Stimulated activated naive CD8-positive, alpha-beta T cell treated with anti-CD3 and anti-CD28 coated beads, Interleukin-15, Interleukin-2, amounts not matched to agents 100 ng/mL and 50 ng/mL, for 24 hours (primary cell): ENCODE measurements around the gene MUCL3.
A peak's percentile ranks its signal among the peaks of the same experiment; 100 is the strongest.
"Not testable (repeated sequence)": the region's sequence is repeated elsewhere in the genome, so short reads cannot be mapped to it uniquely, and the experiment has no call there.

Experiments
- H3K27ac Mint-ChIP-seq: one replicate; pipeline ENCODE4 v1.8.0; 2021; ENCODE audit warnings: mild to moderate bottlenecking, mixed read lengths
- H3K27me3 Mint-ChIP-seq: one replicate; pipeline ENCODE4 v1.8.0; 2021; ENCODE audit warnings: mixed read lengths
- H3K36me3 Mint-ChIP-seq: one replicate; pipeline ENCODE4 v1.8.0; 2021; ENCODE audit warnings: low read depth, mixed read lengths
- H3K4me1 Mint-ChIP-seq: one replicate; pipeline ENCODE4 v1.8.0; 2021; ENCODE audit warnings: low read depth, mixed read lengths
- H3K4me3 Mint-ChIP-seq: one replicate; pipeline ENCODE4 v1.8.0; 2021; ENCODE audit warnings: mild to moderate bottlenecking, mixed read lengths
- H3K9me3 Mint-ChIP-seq: one replicate; pipeline ENCODE4 v1.8.0; 2021; ENCODE audit warnings: mixed read lengths

MUCL3 gene

DNA sequence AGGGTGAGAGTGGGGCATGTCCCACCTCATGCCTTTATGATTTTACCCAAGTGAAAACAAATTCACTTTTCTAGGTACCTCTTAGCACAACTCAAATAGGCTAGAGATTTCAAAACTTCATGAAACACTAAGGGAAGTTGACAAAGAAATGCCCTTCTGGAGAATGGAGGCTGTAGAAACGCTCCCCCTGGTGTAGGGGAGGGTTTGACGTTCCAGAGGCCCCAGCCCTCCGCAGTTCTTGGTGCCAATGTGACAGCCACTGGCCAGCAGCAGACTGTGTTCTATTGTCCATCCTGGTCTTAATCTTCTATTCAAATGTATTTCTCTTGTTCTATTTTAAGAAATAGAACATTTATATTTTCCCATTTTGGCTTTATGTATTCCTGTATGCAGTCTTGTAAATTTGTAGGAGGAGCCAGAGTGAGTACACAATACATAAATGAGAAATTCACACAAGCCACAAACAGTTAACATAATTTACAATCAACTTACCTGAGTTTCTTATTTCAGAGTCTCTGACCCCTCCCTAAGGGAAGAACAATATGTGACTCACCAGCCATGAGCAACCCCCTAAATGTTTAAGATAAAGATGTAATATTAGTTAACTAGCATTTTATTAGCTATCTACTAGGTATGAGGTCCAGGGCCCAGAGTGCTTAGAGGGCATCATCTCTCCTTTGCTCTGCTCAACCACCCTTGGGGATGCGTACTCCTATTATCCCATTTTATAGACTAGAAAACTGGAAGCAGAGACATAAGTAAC, 33.9 kb downstream of the MUCL3 start:
- H3K27ac Mint-ChIP-seq: no peak overlapping the region
- no peaks in the 10 kb centered on the region for H3K4me1 Mint-ChIP-seq
- no peaks in the 10 kb centered on the region for H3K9me3 Mint-ChIP-seq
- peaks cover 28% of the 10 kb centered on the region for H3K27me3 Mint-ChIP-seq
- H3K4me3 Mint-ChIP-seq: no peak overlapping the region
- H3K36me3 Mint-ChIP-seq: no peaks in the 10 kb centered on the region

DNA sequence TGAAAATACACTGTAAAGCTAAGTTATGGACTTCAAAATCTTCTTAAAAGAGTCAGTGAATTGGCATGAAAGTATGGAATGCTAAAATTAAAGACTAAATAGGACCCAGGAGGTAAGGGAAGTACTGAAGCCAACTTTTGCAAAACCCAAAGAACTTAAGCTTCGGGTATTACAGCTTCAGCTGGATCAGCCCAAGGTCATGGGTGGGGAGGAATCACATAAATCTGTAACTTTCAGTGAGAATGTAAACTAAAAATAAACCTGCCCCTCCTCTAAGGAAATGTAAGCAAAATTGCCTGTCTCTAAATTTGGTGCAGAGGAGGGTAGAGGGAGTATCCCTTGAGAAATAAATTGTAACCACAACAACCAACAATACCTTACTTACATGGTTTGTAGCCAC, 38.4 kb downstream of the MUCL3 start:
- H3K27ac Mint-ChIP-seq: no peak overlapping the region
- no peaks in the 10 kb centered on the region for H3K36me3 Mint-ChIP-seq
- peaks cover 46% of the 10 kb centered on the region for H3K27me3 Mint-ChIP-seq
- no peaks in the 10 kb centered on the region for H3K9me3 Mint-ChIP-seq
- no peak overlapping the region for H3K4me3 Mint-ChIP-seq
- no peaks in the 10 kb centered on the region for H3K4me1 Mint-ChIP-seq

- Mint-ChIP-seq H3K9me3 (no peaks in the 10 kb centered on the region), H3K27ac (no peak overlapping the region), H3K27me3 (peaks cover 47% of the 10 kb centered on the region)
Observed at GRCh38 chr6:30979690-30980089, 38.9 kb downstream of the MUCL3 start.

DNA sequence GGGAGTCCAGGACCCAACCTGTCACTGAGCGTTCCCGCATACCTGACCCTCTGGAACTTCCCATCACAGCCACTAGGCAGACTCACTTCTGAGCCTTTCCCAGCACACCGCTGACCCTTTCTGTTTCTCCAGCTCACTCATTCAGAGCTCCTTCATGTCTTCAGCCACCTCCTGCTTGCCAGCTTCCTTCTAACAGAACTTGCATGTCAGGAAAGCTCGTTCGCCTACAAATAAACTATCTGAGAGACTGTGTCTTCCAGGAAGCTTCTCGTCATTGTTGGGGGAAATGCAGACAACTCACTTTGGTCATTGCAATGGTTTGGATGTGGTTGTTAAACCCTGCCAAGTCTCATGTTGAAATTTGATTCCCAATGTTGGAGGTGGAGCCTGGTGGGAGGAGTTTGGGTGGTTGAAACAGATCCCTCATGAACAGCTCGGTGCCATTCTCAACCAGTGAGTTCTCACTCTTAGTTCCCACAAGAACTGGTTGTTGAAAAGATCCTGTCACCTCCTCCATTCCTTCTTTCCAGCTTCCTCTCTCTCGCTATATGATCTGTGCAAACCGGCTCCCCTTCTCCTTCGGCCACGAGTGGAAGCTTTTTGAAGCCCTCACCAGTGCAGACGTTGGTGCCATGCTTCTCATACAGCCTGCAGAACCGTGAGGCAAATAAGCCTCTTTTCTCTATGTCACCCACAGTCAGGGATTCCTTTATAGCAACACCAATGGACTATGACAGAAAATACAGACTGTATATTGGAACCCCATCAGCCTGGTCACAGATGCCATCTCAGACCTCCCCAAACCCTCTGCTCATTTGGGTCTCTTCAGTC, 41.4 kb downstream of the MUCL3 start:
- H3K4me1 Mint-ChIP-seq: peaks cover 8% of the 10 kb centered on the region
- no peaks in the 10 kb centered on the region for H3K36me3 Mint-ChIP-seq
- no peaks in the 10 kb centered on the region for H3K9me3 Mint-ChIP-seq
- H3K27me3 Mint-ChIP-seq: peaks cover 51% of the 10 kb centered on the region
- no peak overlapping the region for H3K27ac Mint-ChIP-seq
- no peak overlapping the region for H3K4me3 Mint-ChIP-seq

More at GRCh38 chr6:30979690-30980089, 38.9 kb downstream of the MUCL3 start:
- no peaks in the 10 kb centered on the region for H3K4me1 Mint-ChIP-seq
- no peak overlapping the region for H3K4me3 Mint-ChIP-seq
- no peaks in the 10 kb centered on the region for H3K36me3 Mint-ChIP-seq

DNA sequence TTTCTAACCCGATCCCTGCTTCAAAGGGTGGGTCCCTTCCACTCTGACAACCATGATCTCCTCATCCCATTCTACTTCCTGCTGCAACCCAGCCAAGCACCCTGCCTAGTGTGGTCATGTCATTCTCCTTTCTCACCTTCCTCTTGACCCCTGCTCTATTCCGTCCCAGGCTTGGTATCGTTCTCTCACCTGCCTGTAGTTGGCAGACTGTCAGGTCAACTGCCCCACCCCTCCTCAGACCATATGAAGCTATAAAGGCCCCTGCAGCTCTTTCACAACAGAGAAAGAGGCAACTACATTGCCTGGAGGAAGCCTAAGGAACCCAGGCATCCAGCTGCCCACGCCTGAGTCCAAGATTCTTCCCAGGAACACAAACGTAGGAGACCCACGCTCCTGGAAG, 42.7 kb downstream of the MUCL3 start, which contains the start of gene MUC21:
MUC21 (plus strand) TSS at position 280 of the 400 bp plus-strand sequence. CDS start 241 bp downstream, outside the sequence.
- Mint-ChIP-seq H3K27ac (no peak within 1 kb of the TSS), H3K36me3 (no peaks in the 10 kb centered on the region), H3K9me3 (no peaks in the 10 kb centered on the region), H3K4me1 (peaks cover 8% of the 10 kb centered on the region), H3K4me3 (no peak within 1 kb of the TSS), H3K27me3 (peaks cover 44% of the 10 kb centered on the region)

- H3K4me1 Mint-ChIP-seq: peaks cover 15% of the 10 kb centered on the region
- H3K27me3 Mint-ChIP-seq: peaks cover 33% of the 10 kb centered on the region
- no peaks in the 10 kb centered on the region for H3K36me3 Mint-ChIP-seq
- H3K4me3 Mint-ChIP-seq: no peak overlapping the region
- no peaks in the 10 kb centered on the region for H3K9me3 Mint-ChIP-seq
- no peak overlapping the region for H3K27ac Mint-ChIP-seq
Observed at GRCh38 chr6:30985490-30985889, 44.7 kb downstream of the MUCL3 start.

DNA sequence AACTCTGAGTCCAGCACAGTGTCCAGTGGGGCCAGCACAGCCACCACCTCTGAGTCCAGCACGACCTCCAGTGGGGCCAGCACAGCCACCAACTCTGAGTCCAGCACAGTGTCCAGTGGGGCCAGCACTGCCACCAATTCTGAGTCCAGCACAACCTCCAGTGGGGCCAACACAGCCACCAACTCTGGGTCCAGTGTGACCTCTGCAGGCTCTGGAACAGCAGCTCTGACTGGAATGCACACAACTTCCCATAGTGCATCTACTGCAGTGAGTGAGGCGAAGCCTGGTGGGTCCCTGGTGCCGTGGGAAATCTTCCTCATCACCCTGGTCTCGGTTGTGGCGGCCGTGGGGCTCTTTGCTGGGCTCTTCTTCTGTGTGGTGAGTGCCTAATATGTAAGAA, 46.5 kb downstream of the MUCL3 start:
- no peak overlapping the region for H3K4me3 Mint-ChIP-seq
- H3K27me3 Mint-ChIP-seq: peaks cover 22% of the 10 kb centered on the region
- H3K4me1 Mint-ChIP-seq: peaks cover 20% of the 10 kb centered on the region
- H3K9me3 Mint-ChIP-seq: no peaks in the 10 kb centered on the region
- no peak overlapping the region for H3K27ac Mint-ChIP-seq
- H3K36me3 Mint-ChIP-seq: no peaks in the 10 kb centered on the region

GRCh38 chr6:30988209-30988825, 47.5 kb downstream of the MUCL3 start:
- H3K4me1 Mint-ChIP-seq: peaks cover 20% of the 10 kb centered on the region
- peaks cover 13% of the 10 kb centered on the region for H3K27me3 Mint-ChIP-seq
- no peaks in the 10 kb centered on the region for H3K9me3 Mint-ChIP-seq
- H3K36me3 Mint-ChIP-seq: no peaks in the 10 kb centered on the region
- H3K27ac Mint-ChIP-seq: no peak overlapping the region
- H3K4me3 Mint-ChIP-seq: no peak overlapping the region

DNA sequence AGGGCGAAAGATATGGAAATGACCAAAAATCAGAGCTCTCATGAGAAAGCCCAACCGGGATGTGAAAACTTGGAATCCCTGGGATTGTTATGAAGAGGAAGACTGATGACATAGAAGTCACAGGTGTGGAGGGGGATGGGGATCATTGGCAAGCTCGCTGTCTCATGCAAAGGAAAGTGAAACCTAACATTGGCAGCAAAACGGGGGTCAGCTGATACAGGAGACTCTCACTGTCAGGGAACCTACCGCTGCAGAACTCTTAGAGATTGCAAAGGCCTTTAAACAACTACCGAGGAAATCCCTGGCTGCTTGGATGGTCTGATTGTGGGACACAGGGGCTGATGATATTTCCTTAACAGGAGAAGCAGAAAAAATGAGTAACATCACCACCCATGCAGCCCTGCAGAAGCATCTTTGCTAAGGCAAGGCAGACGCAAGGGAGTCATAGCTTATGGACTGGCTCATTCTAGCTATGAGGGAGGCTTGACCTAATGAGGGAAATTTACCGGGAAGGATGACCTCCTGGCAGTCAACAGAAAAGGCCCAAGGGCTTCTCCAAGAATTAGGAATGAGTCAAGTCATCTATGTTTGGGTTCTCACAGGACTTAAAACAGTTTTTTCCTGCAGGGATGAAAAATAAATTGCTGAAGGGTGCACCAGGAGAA, 49.8 kb downstream of the MUCL3 start:
- no peak overlapping the region for H3K4me3 Mint-ChIP-seq
- H3K9me3 Mint-ChIP-seq: no peaks in the 10 kb centered on the region
- H3K36me3 Mint-ChIP-seq: no peaks in the 10 kb centered on the region
- no peaks in the 10 kb centered on the region for H3K27me3 Mint-ChIP-seq
- peak overlapping the region; percentile 31 for H3K27ac Mint-ChIP-seq
- peaks cover 13% of the 10 kb centered on the region for H3K4me1 Mint-ChIP-seq

DNA sequence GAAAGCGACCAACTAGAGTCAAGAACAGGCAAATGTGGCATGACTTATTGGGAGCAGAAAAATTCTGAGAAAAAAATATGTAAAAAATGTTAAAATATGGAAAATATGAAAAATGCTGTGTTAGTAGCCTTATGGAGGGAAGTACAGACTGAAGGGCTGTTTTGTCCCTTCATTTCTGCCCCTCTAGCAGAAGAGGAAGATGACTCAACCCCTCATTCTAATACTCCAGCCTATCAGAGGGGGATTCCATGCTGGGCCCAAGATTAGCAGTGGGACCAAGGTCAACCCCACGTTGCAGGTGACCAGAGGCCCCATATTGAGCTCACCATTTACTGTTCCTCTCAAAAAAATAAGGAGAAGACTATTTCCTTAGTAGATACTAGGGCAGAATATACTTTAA, 51.1 kb downstream of the MUCL3 start:
- Mint-ChIP-seq H3K27me3 (no peaks in the 10 kb centered on the region), H3K9me3 (no peaks in the 10 kb centered on the region), H3K4me1 (peaks cover 12% of the 10 kb centered on the region), H3K4me3 (no peak overlapping the region), H3K36me3 (no peaks in the 10 kb centered on the region), H3K27ac (no peak overlapping the region)

- no peaks in the 10 kb centered on the region for H3K36me3 Mint-ChIP-seq
- H3K27me3 Mint-ChIP-seq: peaks cover 8% of the 10 kb centered on the region
- H3K27ac Mint-ChIP-seq: no peak overlapping the region
- peaks cover 9% of the 10 kb centered on the region for H3K4me1 Mint-ChIP-seq
- H3K4me3 Mint-ChIP-seq: no peak overlapping the region
- no peaks in the 10 kb centered on the region for H3K9me3 Mint-ChIP-seq
Observed at GRCh38 chr6:30997301-30997700, 56.5 kb downstream of the MUCL3 start.

DNA sequence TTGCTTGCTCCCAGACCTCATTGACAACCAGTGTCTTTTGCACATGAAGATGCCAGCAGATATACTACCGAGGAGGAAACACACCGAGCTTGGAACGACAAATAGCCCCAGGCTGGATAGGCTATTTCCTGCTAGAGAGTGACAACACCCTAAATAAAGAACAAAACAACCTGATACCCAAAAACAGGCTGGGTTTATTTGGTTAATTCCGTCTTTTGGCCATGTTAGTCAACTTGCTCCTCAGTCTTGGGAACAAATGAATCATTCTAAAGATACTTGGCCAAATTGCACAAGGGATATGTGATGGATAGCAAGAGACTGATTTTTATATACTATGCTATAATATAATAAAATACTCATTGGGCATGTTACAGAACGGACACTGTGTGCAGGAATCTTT, 58.0 kb downstream of the MUCL3 start:
- Mint-ChIP-seq H3K27me3 (peaks cover 8% of the 10 kb centered on the region), H3K9me3 (no peaks in the 10 kb centered on the region), H3K4me1 (peaks cover 9% of the 10 kb centered on the region), H3K36me3 (no peaks in the 10 kb centered on the region), H3K27ac (no peak overlapping the region), H3K4me3 (no peak overlapping the region)

DNA sequence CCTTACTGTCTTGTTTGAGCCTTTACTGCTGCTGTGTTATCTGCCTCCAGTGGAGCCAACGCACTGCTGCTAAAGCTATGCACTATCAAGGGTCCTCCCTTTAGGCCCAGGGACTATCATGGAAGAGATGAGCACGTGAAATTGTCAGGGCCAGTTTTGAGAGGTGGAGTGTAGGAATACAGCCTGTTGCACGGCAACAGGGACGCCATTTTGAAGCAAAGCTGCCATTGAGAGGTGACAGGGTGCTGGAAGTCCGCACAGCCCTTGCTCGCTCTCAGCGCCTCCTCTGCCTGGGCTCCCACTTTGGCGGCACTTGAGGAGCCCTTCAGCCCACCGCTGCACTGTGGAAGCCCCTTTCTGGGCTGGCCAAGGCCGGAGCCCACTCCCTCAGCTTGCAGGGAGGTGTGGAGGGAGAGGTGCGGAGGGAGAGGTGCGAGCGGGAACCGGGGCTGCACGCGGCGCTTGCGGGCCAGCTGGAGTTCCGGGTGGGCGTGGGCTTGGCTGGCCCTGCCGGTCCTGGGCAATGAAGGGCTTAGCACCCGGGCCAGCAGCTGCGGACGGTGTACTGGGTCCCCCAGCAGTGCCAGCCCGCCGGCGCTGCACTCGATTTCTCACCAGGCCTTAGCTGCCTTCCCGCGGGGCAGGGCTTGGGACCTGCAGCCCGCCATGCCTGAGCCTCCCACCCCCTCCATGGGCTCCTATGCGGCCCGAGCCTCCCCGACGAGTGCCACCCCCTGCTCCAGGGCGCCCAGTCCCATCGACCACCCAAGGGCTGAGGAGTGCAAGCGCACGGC, 59.5 kb downstream of the MUCL3 start:
- H3K27ac Mint-ChIP-seq, H3K9me3 Mint-ChIP-seq, H3K4me3 Mint-ChIP-seq: not testable (repeated sequence)

GRCh38 chr6:31001281-31001888, 60.6 kb downstream of the MUCL3 start:
- no peak overlapping the region for H3K27ac Mint-ChIP-seq
- peaks cover 15% of the 10 kb centered on the region for H3K27me3 Mint-ChIP-seq
- no peaks in the 10 kb centered on the region for H3K36me3 Mint-ChIP-seq
- no peaks in the 10 kb centered on the region for H3K9me3 Mint-ChIP-seq
- peaks cover 18% of the 10 kb centered on the region for H3K4me1 Mint-ChIP-seq
- H3K4me3 Mint-ChIP-seq: no peak overlapping the region

More for the DNA sequence above, 59.5 kb downstream of the MUCL3 start:
- not testable (repeated sequence) for H3K36me3 Mint-ChIP-seq
- Mint-ChIP-seq H3K4me1 (peaks cover 18% of the 10 kb centered on the region), H3K27me3 (peaks cover 15% of the 10 kb centered on the region)
